Measurements from ENCODE around the gene PFDN4.

DNA sequence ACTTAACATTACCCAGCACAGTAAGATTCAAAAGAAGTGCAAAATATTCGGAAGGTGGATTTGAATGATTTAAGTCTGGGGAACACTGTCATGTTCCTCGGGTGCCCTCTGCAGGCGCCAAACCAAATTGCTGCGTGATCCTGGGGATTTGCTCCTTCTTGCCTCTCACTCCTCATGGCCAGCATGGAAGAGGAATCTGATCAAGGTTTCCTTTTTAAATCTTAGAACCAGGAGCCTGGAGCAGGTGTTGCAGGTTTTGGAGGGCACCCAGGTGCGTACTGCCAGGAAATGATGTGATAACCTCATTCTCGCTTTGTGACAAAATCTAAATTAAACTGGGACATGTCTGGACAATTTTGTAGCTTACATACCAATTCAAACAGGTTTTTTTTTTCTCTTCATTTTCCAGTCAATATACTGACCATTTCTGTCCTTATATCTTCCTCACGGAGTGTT is 8.1 kb upstream of the PFDN4 start:
- TF ChIP-seq, protein P1, sequence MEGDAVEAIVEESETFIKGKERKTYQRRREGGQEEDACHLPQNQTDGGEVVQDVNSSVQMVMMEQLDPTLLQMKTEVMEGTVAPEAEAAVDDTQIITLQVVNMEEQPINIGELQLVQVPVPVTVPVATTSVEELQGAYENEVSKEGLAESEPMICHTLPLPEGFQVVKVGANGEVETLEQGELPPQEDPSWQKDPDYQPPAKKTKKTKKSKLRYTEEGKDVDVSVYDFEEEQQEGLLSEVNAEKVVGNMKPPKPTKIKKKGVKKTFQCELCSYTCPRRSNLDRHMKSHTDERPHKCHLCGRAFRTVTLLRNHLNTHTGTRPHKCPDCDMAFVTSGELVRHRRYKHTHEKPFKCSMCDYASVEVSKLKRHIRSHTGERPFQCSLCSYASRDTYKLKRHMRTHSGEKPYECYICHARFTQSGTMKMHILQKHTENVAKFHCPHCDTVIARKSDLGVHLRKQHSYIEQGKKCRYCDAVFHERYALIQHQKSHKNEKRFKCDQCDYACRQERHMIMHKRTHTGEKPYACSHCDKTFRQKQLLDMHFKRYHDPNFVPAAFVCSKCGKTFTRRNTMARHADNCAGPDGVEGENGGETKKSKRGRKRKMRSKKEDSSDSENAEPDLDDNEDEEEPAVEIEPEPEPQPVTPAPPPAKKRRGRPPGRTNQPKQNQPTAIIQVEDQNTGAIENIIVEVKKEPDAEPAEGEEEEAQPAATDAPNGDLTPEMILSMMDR (IDR thresholded peaks at IDR 0.05), result peak; percentile 83 to 96 (median 91)
- TF ChIP-seq POLR2A (IDR thresholded peaks at IDR 0.05) (no peak), POLR2AphosphoS5 (IDR thresholded peaks at IDR 0.05) (peak in 1 of 3 donors; percentile 29)

Data from breast epithelium (tissue), 3 donors.